ENCODE results near the gene ATP11C.

Gene ATP11C

GRCh38 chrX:139738581-139738980, 194.3 kb downstream of the ATP11C start:
- no peak for TF ChIP-seq CTCF (IDR thresholded peaks at IDR 0.05; ENCODE audit: low read depth, low read length)
- DNase-seq (ENCODE audit: extremely low read depth, low read depth): no peak

GRCh38 chrX:139736151-139736550, 196.7 kb downstream of the ATP11C start:
- TF ChIP-seq CTCF (IDR thresholded peaks at IDR 0.05; ENCODE audit: low read depth, low read length): no peak
- DNase-seq (ENCODE audit: extremely low read depth, low read depth): no peak

- no peak for DNase-seq (ENCODE audit: extremely low read depth, low read depth)
- no peak for TF ChIP-seq CTCF (IDR thresholded peaks at IDR 0.05; ENCODE audit: low read depth, low read length)
Observed at GRCh38 chrX:139734996-139735395, 197.9 kb downstream of the ATP11C start.

GRCh38 chrX:139725720-139726119, 207.1 kb downstream of the ATP11C start:
- no peak for TF ChIP-seq CTCF (IDR thresholded peaks at IDR 0.05; ENCODE audit: low read depth, low read length)
- DNase-seq (ENCODE audit: extremely low read depth, low read depth): no peak

GRCh38 chrX:139724626-139725025, 208.2 kb downstream of the ATP11C start:
- no peak for DNase-seq (ENCODE audit: extremely low read depth, low read depth)
- no peak for TF ChIP-seq CTCF (IDR thresholded peaks at IDR 0.05; ENCODE audit: low read depth, low read length)

GRCh38 chrX:139720979-139721378, 211.9 kb downstream of the ATP11C start:
- DNase-seq (ENCODE audit: extremely low read depth, low read depth): no peak
- TF ChIP-seq CTCF (IDR thresholded peaks at IDR 0.05; ENCODE audit: low read depth, low read length): no peak

- DNase-seq (ENCODE audit: extremely low read depth, low read depth): no peak
- TF ChIP-seq CTCF (IDR thresholded peaks at IDR 0.05; ENCODE audit: low read depth, low read length): no peak
Observed at GRCh38 chrX:139720136-139720535, 212.7 kb downstream of the ATP11C start.
